Brain microvascular endothelial cell (primary cell): ENCODE data around the gene RGS16.

Experiments
- DNase-seq: peaks from one replicate; pipeline ENCODE4 v3.0.0-alpha.2; 2020
- H3K27ac ChIP-seq: fragments of 250-450 bp; sonication (Bioruptor Pico); 2 replicates; pipeline ENCODE4 v1.5.1; 2020; ENCODE audit warnings: mild to moderate bottlenecking, moderate library complexity
- H3K27me3 ChIP-seq: fragments of 250-450 bp; sonication (Bioruptor Pico); replicated peaks from 2 replicates; pipeline ENCODE4 v1.5.1; 2020; ENCODE audit warnings: mild to moderate bottlenecking
- H3K36me3 ChIP-seq: fragments of 250-450 bp; sonication (Bioruptor Pico); replicated peaks from 2 replicates; pipeline ENCODE4 v1.5.1; 2020; ENCODE audit warnings: mild to moderate bottlenecking
- H3K4me3 ChIP-seq: 2 replicates; pipeline ENCODE4 v1.5.1; 2011; ENCODE audit warnings: low read depth, mild to moderate bottlenecking, control low read depth, low read length, moderate library complexity
- in situ Hi-C: cut with HindIII; loops from 2 replicates; pipeline ENCODE4 v1.10.0; 2017; ENCODE audit warnings: low sequenced_read_pairs, low pct_ligation_motif_present
- TF ChIP-seq, protein P1 (sequence below): IDR thresholded peaks from 2 replicates; pipeline ENCODE4 v1.5.1; 2011; ENCODE audit warnings: low read depth, mild to moderate bottlenecking, moderate library complexity, low read length, control low read depth, inconsistent platforms; ENCODE audit errors: missing control alignments

RGS16 gene

DNA sequence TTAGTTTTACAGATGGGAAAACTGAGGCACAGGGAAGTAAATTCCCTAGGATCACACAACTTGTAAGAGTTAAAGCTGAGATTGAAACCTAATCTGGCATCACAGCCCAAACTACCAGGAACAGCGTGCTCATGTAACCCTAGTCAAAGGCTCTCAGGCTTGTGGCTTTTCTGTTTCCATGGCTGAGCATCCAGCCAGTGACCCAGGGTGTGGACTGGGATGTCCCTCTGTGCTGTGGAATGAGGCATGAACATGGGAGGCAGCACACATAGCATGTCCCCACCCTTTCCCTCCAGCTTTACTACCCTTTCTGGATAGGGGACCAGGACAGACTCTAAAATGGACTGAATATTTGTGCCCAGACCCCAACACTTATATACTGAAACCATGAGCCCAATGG lies 35.1 kb upstream of the RGS16 start:
- no peak for DNase-seq
- H3K4me3 ChIP-seq: no peak overlapping the region
- no peak overlapping the region for H3K27ac ChIP-seq
- TF ChIP-seq, protein P1, sequence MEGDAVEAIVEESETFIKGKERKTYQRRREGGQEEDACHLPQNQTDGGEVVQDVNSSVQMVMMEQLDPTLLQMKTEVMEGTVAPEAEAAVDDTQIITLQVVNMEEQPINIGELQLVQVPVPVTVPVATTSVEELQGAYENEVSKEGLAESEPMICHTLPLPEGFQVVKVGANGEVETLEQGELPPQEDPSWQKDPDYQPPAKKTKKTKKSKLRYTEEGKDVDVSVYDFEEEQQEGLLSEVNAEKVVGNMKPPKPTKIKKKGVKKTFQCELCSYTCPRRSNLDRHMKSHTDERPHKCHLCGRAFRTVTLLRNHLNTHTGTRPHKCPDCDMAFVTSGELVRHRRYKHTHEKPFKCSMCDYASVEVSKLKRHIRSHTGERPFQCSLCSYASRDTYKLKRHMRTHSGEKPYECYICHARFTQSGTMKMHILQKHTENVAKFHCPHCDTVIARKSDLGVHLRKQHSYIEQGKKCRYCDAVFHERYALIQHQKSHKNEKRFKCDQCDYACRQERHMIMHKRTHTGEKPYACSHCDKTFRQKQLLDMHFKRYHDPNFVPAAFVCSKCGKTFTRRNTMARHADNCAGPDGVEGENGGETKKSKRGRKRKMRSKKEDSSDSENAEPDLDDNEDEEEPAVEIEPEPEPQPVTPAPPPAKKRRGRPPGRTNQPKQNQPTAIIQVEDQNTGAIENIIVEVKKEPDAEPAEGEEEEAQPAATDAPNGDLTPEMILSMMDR: no peak
- in situ Hi-C loops: no loop called here
- H3K36me3 ChIP-seq: no peaks in the 10 kb centered on the region
- H3K27me3 ChIP-seq: no peaks in the 10 kb centered on the region

- TF ChIP-seq, protein P1: no peak
- no peak overlapping the region for H3K4me3 ChIP-seq
- H3K27ac ChIP-seq: no peak overlapping the region
- DNase-seq: no peak
- in situ Hi-C loops: no loop called here
- H3K27me3 ChIP-seq: no peaks in the 10 kb centered on the region
- no peaks in the 10 kb centered on the region for H3K36me3 ChIP-seq
These were observed 33.6 kb upstream of the RGS16 start for GRCh38 chr1:182637769-182638168.

DNA sequence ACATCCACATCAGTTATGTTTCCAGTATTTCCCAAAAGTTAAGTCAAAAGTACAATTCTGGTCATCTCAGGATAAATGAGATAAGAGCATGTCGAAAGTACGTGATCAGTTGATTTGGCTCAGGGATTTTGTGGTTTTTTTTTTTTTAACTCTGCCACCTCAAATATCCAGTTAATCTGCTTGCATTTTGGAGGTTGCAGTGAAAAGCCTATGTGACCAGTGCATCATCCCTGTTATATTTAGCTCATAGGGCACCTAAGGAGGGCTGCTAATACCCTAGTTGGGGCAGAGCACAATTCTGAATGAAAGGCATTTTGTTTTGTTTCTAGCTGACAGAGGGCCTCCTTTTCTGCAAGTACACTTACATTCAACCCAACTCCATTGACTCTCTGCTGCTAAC lies 31.7 kb upstream of the RGS16 start:
- in situ Hi-C loops: no loop called here
- no peaks in the 10 kb centered on the region for H3K36me3 ChIP-seq
- DNase-seq: no peak
- H3K27ac ChIP-seq: no peak overlapping the region
- H3K4me3 ChIP-seq: no peak overlapping the region
- TF ChIP-seq, protein P1: no peak
- no peaks in the 10 kb centered on the region for H3K27me3 ChIP-seq

DNA sequence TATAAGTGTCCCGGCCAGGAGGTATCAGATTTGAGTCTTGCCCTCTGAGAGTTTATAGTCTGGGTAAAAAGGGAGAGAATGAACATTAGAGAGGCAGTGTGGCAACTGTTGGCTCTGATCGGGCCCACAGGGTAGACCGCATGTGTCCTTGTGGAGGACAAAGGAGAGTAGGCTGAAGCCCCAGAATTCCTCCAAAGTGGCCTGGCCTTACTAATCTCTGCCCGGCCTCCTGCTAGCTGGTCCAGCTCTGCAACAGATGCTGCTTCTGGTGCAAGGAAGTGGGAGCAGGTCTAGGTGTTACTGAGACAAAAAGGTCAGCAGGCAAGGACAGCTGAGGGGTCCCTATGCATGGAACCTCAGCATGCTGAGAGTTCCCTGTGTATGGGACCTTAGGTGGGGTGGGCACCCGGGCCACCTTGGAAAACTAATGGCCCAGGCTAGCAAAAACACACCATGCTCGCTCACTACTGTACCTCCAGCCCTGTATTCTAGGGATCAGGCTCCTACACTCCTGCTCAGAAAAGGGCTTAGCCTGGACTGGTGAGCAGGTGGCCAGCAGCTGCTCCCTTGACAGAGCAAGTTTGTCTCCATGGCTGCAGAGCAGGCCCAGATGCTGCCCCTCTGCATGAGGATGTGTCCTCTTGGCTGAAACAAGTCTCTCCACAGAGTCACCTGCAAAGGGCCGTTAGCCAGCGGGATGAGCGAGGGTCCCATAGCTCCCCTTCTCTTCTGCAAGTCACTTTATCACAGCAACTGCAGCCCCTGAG lies 30.3 kb upstream of the RGS16 start:
- in situ Hi-C loops: no loop called here
- no peak for DNase-seq
- no peaks in the 10 kb centered on the region for H3K36me3 ChIP-seq

GRCh38 chr1:182633657-182634281 lies 29.6 kb upstream of the RGS16 start:
- Histone ChIP-seq H3K4me3 (no peak overlapping the region), H3K27ac (no peak overlapping the region), H3K27me3 (no peaks in the 10 kb centered on the region), H3K36me3 (no peaks in the 10 kb centered on the region)
- in situ Hi-C loops: no loop called here
- no peak for DNase-seq
- TF ChIP-seq, protein P1: no peak

More for the DNA sequence above, 30.3 kb upstream of the RGS16 start:
- TF ChIP-seq, protein P1: no peak
- no peak overlapping the region for H3K4me3 ChIP-seq
- no peak overlapping the region for H3K27ac ChIP-seq
- H3K27me3 ChIP-seq: no peaks in the 10 kb centered on the region
